AML-193 (cell line): ENCODE measurements around the gene SRGAP1.

Experiments used
- DNase-seq, 2 experiments: peaks; one replicate each; lab custom pipeline; 2025; lab: John Stamatoyannopoulos, UW

The SRGAP1 gene

DNA sequence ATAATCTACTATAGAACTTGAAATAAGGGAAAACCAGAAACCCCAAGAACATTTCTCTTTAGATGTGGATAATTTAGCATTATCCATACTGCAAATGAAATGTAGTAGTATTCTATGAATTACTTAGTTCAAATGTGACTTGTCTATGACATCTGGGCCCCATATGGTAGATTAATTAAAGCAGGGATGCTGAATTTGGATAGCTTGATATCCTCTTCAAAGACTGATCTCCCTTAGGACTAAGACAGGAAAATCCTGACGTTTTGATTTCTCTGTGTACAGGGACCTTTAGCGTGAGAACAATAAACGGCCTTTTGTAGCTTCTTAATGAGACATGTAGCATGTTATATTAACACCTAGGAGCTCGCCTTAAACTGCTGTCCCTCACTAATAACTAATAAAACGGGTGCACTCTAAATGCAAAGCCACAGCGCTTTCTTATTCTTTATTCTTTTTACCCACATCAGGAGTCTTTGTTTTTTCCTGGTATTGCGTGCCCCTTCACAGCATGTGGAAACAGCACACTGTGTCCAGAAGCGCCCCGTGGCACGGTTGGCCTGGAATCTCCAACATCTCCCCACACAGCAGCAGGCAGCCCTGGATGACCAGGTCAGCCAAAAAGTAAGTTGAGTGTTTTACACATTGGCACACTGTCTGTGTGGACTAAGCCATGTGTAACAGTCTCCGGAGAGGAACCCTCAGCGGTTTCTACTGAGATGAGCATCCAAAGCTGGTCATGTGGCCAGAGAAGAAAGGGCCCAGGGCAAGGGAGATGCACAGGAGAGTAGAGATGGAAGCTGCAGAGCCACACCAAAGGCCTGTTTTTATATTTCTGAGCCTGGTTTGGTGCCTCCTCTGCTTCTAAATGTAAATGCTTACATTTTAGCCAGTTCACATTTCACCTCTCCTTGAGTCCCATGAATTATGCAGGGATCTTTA, 93.1 kb downstream of the SRGAP1 start:
- no peak for DNase-seq

- DNase-seq: no peak
Measured at GRCh38 chr12:63940310-63941005, 96.0 kb downstream of the SRGAP1 start.

DNA sequence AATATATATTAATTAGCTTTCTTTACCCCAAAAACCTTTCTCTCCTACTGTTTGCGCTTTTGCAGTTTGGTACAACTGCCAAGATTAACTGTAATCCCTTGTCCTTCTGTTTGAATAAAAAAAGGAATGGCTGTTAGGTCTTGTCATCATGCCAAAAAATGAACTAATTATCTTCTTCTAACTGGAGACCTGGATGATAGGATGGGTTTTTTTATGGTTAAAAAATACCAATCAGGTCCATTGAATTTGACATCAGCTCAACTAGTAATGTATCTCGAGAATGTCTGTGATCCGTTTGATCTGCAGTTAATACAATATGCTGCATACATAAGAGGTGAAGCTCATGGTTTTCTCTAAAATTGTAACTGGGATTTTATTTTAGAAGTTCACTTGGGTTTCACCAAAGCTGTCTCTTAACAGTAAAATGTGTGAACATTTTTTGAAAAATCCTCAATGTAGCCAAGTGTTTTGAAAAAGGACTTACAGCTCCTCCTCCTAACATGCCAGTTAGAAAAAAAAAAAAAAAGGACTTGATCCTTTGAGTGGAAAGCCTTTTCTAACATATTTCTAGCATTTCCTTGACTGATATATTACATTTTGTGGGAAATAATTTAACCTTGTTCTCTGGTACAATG, 96.8 kb downstream of the SRGAP1 start:
- no peak for DNase-seq

GRCh38 chr12:63941879-63942278, 97.4 kb downstream of the SRGAP1 start:
- DNase-seq: no peak

- no peak for DNase-seq
Measured at GRCh38 chr12:63942464-63943241, 98.2 kb downstream of the SRGAP1 start.

DNA sequence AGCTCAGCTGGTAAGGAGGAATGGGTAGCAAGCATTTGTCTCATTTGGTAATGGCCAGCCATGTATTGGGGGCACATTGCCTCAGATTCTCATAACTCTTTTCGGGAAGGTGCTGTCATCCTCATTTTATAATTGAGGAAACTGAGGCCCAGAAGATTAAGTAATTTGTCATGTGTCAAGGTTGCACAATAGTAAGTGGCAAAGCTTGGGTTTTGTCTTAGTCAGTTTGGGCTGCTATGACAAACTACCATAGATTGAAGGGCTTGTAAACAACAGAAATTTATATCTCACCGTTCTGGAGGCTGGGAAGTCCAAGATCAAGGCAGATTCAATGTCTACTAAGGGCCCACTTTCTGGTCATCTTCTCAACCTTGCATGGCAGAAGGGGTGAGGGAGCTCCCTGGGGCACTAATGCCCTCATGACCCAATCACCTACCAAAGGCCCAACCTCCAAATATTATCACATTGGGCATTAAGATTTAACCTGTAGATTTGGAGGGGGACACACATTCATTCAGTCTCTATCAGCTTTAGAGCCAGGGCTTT, 99.6 kb downstream of the SRGAP1 start:
- DNase-seq: no peak

- DNase-seq: no peak
Measured at GRCh38 chr12:63944586-63945228, 100.2 kb downstream of the SRGAP1 start.

- DNase-seq: no peak
Measured at GRCh38 chr12:63945777-63946176, 101.3 kb downstream of the SRGAP1 start.

DNA sequence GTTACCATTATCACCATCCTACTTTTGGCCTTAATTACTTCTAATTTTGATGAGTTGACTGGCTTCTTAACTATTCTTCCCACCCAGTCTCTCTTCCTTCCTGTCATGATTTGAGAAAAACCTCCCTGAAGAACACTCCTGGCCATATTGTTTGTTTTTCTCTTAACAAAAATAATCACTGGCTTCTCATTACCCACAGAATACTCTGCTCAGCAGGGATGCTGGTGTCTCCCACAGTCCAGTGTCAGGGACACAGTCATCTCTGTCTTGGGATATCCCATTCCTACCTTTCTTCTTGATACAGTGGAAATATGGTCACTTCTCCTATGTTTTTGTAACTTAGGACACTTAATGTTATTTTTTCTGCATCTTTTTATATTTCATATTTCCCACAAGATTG, 103.7 kb downstream of the SRGAP1 start:
- DNase-seq: no peak

GRCh38 chr12:63949902-63950301, 105.4 kb downstream of the SRGAP1 start:
- DNase-seq: no peak

DNA sequence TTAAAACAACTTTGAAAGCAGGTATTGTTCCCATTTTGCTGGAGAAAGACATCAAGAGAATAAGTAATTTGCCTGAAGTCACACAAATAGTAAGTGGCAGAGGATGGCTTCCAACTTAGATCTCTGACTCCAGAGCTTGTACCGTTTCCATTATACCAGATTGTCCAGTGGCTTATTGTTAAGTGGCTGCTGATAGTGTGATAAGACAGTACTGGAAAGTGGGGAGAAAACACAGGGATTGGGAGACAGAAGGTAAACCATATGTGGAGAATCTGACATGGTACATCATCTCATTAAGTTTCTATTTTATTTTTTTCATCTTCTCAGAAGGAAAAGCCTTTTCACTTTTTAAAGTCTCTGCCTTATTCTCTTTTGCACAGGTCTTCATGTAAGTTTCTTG, 108.5 kb downstream of the SRGAP1 start:
- no peak for DNase-seq

GRCh38 chr12:63955831-63956666, 111.5 kb downstream of the SRGAP1 start:
- DNase-seq: peak; percentile 83 to 87

DNA sequence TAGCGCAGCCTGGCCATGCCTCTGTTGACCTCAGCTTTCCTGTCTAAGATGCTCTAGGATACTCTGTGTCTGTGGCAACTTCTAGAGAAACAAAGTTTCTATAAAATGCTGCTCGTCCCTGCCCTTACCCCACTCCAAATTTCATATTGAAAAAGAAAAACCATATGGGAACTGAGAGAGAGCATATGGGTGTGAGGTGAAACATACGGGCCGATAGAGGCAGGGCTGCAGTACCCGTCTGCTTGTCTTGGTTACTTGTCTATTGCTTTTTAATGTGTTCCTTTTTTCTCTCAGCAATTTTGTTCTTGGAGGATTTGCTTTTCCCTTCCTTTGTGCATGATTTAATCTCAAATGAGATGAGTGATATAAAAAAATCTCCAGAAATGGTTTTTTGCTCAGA, 113.0 kb downstream of the SRGAP1 start:
- DNase-seq: no peak

DNA sequence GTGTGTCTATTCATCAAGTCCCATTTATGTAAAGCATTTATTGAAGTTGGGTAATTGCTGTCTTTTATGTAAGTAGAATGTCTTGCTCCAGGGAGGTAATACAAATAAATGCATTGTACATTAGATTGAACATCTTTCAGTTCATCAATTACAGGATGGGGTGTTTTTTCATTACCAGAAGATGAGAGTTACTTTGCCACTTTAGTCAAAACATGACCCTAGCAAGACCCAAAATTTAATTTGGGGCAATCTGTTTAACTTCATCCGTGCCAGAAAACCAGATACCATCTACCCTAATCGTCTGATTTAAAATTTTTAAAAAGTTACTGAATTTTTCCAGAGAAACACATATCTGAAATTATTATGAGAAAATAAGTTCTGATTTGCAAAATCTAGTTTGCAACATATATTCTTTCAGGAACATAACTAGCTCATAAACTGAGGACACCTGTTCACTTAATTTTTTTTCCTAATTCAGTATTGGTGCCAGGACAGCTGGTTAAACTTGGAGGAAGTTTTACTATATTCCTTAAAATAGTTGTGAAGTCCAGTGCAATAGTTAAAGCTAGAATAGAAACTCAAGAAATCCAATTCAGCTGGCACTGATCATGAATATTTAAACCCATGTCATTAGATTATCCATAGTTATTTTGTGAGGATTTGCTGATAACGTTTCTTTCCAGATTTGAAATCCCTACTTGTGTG, 114.5 kb downstream of the SRGAP1 start:
- DNase-seq: no peak

DNA sequence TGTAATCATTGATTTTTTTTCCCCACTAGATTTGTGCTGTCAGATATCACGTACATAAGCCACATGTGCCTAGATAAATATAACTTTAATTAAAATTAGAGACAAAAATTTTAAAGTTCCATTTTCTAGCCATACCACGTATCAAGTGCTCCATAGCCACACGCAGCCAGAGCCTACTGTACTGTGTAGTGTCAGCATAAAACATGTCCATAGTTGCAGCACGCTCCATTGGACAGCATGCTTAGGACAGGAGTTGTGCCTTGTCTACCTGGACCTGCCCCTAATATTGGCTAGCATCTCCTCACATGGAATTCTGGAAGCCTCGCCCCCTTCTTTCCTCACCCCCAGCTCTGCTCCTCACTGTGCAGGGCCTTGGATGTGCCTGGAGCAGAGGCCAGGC, 116.5 kb downstream of the SRGAP1 start:
- no peak for DNase-seq

- DNase-seq: no peak
Measured at GRCh38 chr12:63961543-63961942, 117.0 kb downstream of the SRGAP1 start.

DNA sequence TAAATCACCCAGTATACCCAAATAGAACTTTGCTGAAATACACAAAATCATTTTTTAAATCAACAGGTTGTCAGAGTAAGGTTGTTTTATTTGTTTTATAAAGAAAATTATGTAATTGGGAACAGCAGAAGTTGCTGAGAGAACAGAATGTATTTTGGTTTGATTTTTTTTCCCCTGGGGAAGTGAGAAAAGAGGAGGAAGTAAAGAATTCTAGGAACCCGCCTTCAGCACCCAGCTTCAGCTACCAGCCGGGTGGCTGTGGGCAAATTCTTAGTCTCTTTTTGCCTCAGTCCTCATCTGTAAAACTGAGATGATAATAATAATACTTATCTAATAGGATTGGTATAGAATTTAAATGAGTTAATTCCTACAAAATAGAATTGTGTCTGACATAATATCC, 119.4 kb downstream of the SRGAP1 start:
- DNase-seq: no peak

GRCh38 chr12:63964301-63964700, 119.8 kb downstream of the SRGAP1 start:
- DNase-seq: no peak

DNA sequence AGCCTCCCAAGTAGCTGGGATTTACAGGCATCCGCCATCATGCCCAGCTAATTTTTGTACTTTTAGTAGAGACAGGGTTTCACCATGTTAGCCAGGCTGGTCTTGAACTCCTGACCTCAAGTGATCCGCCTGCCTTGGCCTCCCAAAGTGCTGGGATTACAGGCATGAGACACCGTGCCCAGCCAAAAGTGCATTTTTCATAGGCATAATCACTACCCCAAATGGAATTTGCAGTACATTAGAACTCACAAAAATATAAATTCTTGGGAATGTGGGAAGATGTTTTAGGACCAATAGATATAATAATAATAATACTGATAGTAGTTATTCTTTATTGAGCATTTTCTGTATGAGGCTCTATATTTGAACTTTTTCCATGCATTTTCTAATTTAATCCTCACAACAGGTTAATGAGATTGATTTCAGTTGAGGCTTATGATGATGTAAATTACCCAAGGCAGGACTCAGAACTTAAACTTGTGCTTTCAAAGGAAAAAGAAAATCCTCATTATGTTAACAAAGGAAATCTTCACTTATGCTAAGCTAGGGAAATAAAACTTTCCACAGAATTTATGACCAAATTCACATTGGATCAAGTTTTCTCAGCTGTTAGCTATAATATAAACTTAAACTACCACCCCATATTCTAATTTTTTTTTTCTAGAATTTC, 121.6 kb downstream of the SRGAP1 start:
- DNase-seq: no peak
